Fibroblast of mammary gland (primary cell): ENCODE data around the gene CDH23.

Experiments
- DNase-seq: peaks from one replicate; pipeline ENCODE4 v3.0.0-alpha.2; 2010; ENCODE audit warnings: low read depth
- H3K4me3 ChIP-seq: 2 replicates; pipeline ENCODE4 v1.5.1; 2011; ENCODE audit warnings: low read depth, mild to moderate bottlenecking, low read length, moderate library complexity; ENCODE audit not compliant: control insufficient read depth
- TF ChIP-seq, protein P1 (sequence below): conservative IDR thresholded peaks from 2 replicates; pipeline ENCODE4 v1.5.1; 2011; ENCODE audit warnings: low read depth, low read length, inconsistent platforms; ENCODE audit not compliant: control insufficient read depth, insufficient read depth

CDH23 gene

DNA sequence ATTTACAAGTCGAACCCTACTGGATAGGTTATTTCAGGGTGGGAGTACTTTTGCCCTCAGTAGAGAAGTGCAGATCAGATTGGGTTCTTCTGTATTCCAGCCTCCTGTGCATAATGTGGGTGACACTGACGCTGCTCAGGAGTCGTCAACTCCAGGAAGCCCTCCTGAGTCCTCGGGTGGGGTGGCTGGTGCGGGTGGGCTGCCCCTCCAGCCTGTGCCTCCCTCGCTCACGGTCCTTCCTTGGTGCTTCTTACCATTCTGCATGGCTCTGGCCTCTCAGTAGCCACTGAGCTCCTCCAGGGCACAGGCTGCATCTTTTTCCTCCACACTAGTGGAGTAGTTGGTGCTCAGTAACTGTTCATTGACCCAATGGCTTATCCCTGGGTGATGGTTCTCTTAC is 4.3 kb downstream of the CDH23 start:
- DNase-seq = no peak
- no peak overlapping the region for H3K4me3 ChIP-seq
- TF ChIP-seq, protein P1, sequence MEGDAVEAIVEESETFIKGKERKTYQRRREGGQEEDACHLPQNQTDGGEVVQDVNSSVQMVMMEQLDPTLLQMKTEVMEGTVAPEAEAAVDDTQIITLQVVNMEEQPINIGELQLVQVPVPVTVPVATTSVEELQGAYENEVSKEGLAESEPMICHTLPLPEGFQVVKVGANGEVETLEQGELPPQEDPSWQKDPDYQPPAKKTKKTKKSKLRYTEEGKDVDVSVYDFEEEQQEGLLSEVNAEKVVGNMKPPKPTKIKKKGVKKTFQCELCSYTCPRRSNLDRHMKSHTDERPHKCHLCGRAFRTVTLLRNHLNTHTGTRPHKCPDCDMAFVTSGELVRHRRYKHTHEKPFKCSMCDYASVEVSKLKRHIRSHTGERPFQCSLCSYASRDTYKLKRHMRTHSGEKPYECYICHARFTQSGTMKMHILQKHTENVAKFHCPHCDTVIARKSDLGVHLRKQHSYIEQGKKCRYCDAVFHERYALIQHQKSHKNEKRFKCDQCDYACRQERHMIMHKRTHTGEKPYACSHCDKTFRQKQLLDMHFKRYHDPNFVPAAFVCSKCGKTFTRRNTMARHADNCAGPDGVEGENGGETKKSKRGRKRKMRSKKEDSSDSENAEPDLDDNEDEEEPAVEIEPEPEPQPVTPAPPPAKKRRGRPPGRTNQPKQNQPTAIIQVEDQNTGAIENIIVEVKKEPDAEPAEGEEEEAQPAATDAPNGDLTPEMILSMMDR = no peak

- no peak overlapping the region for H3K4me3 ChIP-seq
- no peak for DNase-seq
- TF ChIP-seq, protein P1 = no peak
Measured at GRCh38 chr10:71402005-71402404, 5.3 kb downstream of the CDH23 start.

- TF ChIP-seq, protein P1 = no peak
- no peak overlapping the region for H3K4me3 ChIP-seq
Measured at GRCh38 chr10:71404503-71405295, 8.0 kb downstream of the CDH23 start.

DNA sequence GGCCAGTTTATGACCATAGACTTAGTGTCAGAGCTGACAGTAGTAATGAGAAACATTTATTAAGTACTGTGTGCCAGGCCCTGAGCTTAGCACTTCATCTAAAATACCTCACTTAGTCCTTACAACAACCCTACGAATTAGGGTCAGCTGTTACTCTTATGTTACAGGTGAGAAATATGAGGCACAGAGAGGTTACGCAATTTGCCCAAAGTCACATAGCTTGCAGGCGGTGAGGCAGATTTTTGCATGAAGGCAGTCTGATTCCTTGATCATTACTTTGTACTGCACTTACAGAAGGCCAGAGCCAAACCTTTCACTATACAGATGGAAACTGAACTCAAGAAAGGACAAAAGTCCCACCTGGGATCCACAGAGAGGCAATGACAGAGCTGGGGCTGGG is 10.2 kb downstream of the CDH23 start:
- no peak overlapping the region for H3K4me3 ChIP-seq
- no peak for DNase-seq
- TF ChIP-seq, protein P1 = no peak

More at GRCh38 chr10:71404503-71405295, 8.0 kb downstream of the CDH23 start:
- DNase-seq = no peak

- no peak for DNase-seq
- TF ChIP-seq, protein P1 = no peak
Measured at GRCh38 chr10:71408436-71409225, 11.9 kb downstream of the CDH23 start.

GRCh38 chr10:71409516-71410104 is 12.9 kb downstream of the CDH23 start:
- DNase-seq = no peak

More at GRCh38 chr10:71408436-71409225, 11.9 kb downstream of the CDH23 start:
- no peak overlapping the region for H3K4me3 ChIP-seq

More at GRCh38 chr10:71409516-71410104, 12.9 kb downstream of the CDH23 start:
- TF ChIP-seq, protein P1 = no peak
- H3K4me3 ChIP-seq = no peak overlapping the region
